ENCODE results near the gene IRAK1.

DNA sequence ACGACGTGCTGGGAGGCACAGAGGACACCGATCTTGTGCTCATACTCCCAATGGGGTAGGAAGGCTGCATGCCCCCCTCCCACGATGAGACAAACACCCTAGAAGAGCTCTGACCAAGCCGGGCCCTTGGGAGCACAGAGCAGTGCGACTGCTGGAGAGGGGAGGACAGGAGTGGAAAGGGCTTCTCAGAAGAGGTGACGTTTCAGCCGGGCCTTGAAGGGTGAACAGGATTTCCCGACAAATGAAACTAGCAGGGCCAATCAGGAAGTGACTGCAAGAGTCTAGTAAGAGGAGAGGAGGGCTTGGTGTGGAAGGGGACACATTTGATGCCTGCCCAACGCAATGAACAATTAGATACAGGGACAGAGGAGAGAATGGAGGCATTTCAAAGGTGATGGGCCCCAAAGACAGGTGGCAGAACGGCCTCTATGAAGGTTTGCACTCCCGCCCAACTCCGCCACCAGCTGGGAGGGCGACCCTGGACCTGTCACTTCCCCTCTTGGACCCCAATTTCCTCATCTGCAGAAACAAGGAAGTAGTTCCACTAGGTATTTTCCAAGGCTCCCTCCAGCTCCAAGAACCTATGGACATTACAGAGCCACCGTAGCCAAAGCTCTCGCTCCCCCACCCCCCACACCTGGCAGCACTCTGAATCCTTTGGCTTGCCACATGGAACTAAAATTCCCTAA, 52.0 kb downstream of the IRAK1 start:
- no peak for TF ChIP-seq EZH2 (IDR thresholded peaks at IDR 0.05; ENCODE audit: borderline replicate concordance, low read length)
- TF ChIP-seq, protein P1, sequence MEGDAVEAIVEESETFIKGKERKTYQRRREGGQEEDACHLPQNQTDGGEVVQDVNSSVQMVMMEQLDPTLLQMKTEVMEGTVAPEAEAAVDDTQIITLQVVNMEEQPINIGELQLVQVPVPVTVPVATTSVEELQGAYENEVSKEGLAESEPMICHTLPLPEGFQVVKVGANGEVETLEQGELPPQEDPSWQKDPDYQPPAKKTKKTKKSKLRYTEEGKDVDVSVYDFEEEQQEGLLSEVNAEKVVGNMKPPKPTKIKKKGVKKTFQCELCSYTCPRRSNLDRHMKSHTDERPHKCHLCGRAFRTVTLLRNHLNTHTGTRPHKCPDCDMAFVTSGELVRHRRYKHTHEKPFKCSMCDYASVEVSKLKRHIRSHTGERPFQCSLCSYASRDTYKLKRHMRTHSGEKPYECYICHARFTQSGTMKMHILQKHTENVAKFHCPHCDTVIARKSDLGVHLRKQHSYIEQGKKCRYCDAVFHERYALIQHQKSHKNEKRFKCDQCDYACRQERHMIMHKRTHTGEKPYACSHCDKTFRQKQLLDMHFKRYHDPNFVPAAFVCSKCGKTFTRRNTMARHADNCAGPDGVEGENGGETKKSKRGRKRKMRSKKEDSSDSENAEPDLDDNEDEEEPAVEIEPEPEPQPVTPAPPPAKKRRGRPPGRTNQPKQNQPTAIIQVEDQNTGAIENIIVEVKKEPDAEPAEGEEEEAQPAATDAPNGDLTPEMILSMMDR (conservative IDR thresholded peaks at IDR 0.05 in 1 of 2, IDR thresholded peaks at IDR 0.05 in 1 of 2; ENCODE audit: extremely low read depth in 1 of 2, insufficient read depth in 1 of 2, low read depth in 1 of 2, low read length in 2 of 2): no peak

All from mammary epithelial cell (primary cell).